PC-3 (cell line): ENCODE measurements around the gene SCGN. TPM values are rescaled to one million over a fixed set of nuclear protein-coding genes. Genes with fewer than 3 reads are reported as not detected.

Source experiments
- ATAC-seq: fragments of 200-7000 bp; cut with Tn5 transposase; 2 replicates; pipeline ENCODE4 v1.9.1; 2020; ENCODE audit warnings: mild to moderate bottlenecking, moderate library complexity
- BruUV-seq: library from RNA; stranded (reverse); fragments of 400-500 nt; replicated peaks from 2 replicates; lab custom pipeline; 2021; lab: Mats Ljungman, UMichigan
- CTCF ChIA-PET: fragments of 300-600 bp; sonication (Branson Sonifier 250); formaldehyde crosslinking; loops from one replicate; lab custom pipeline; 2022; ENCODE audit warnings: antibody characterized with exemption; lab: Charles Lee
- POLR2A ChIA-PET: fragments of 300-600 bp; sonication (Branson Sonifier 250); formaldehyde crosslinking; loops from one replicate; lab custom pipeline; 2022; ENCODE audit warnings: antibody characterized with exemption; ENCODE audit not compliant: unreplicated experiment; lab: Charles Lee
- DNase-seq: peaks from one replicate; pipeline ENCODE4 v3.0.0-alpha.2; 2015
- H2AFZ ChIP-seq: fragments of 300-600 bp; sonication (generic); 2 replicates; pipeline ENCODE4 v1.6.0; 2016; ENCODE audit warnings: antibody characterized with exemption, low read length
- H3F3A ChIP-seq: fragments of 300-600 bp; sonication (generic); one replicate; pipeline ENCODE4 v1.6.0; 2017; ENCODE audit warnings: antibody characterized with exemption, low read length, control low read depth, mild to moderate bottlenecking; ENCODE audit not compliant: unreplicated experiment
- H3K27ac ChIP-seq: fragments of 300-600 bp; sonication (generic); 2 replicates; pipeline ENCODE4 v1.5.1; 2016; ENCODE audit warnings: mild to moderate bottlenecking, low read length
- H3K27me3 ChIP-seq: fragments of 300-600 bp; sonication (generic); 2 replicates; pipeline ENCODE4 v1.6.1; 2016; ENCODE audit warnings: low read length, mixed read lengths
- H3K36me3 ChIP-seq: fragments of 300-600 bp; sonication (generic); 2 replicates; pipeline ENCODE4 v1.6.1; 2016; ENCODE audit warnings: low read depth, mixed run types, low read length, mixed read lengths
- H3K4me1 ChIP-seq: fragments of 300-600 bp; sonication (generic); 2 replicates; pipeline ENCODE4 v1.5.1; 2016; ENCODE audit warnings: low read length; ENCODE audit not compliant: insufficient read depth
- H3K4me2 ChIP-seq: fragments of 300-600 bp; sonication (generic); 2 replicates; pipeline ENCODE4 v1.6.0; 2016; ENCODE audit warnings: low read length
- H3K4me3 ChIP-seq: fragments of 300-600 bp; sonication (generic); 2 replicates; pipeline ENCODE4 v1.5.1; 2016; ENCODE audit warnings: mild to moderate bottlenecking, low read length, mixed read lengths
- H3K79me2 ChIP-seq: fragments of 300-600 bp; sonication (generic); 2 replicates; pipeline ENCODE4 v1.6.1; 2017; ENCODE audit warnings: low read length, mixed read lengths
- H3K9ac ChIP-seq: fragments of 300-600 bp; sonication (generic); 2 replicates; pipeline ENCODE4 v1.6.0; 2016; ENCODE audit warnings: mild to moderate bottlenecking, low read length
- H3K9me2 ChIP-seq: fragments of 300-600 bp; sonication (generic); replicated peaks from 2 replicates; pipeline ENCODE4 v1.6.1; 2016; ENCODE audit warnings: mixed run types, low read length, mixed read lengths
- H3K9me3 ChIP-seq: fragments of 300-600 bp; sonication (generic); 2 replicates; pipeline ENCODE4 v1.6.1; 2016; ENCODE audit warnings: low read length, mixed read lengths
- H4K20me1 ChIP-seq: fragments of 300-600 bp; sonication (generic); 2 replicates; pipeline ENCODE4 v1.6.1; 2016; ENCODE audit warnings: low read length, mixed read lengths
- EZH2 ChIP-seq: fragments of 300-600 bp; sonication (generic); IDR thresholded peaks from one replicate; pipeline ENCODE4 v1.6.1; 2017; ENCODE audit warnings: antibody characterized with exemption, mild to moderate bottlenecking, low read length; ENCODE audit not compliant: unreplicated experiment
- EZH2phosphoT487 ChIP-seq: fragments of 300-600 bp; sonication (generic); IDR thresholded peaks from 2 replicates; pipeline ENCODE4 v1.6.1; 2018; ENCODE audit warnings: mild to moderate bottlenecking, antibody characterized with exemption, low read length, borderline replicate concordance
- intact Hi-C: fragments of 100-400 bp; cut with micrococcal nuclease; formaldehyde crosslinking; loops from 2 replicates; pipeline ENCODE4 v1.9.0; 2023
- total RNA-seq: library from RNA; depleted of rRNA; stranded (reverse); fragments of >200 nt; gene quantifications from 2 replicates; pipeline ENCODE4 v1.2.3, GENCODE V29; 2014
- TF ChIP-seq, protein P1 (sequence below): fragments of 300-600 bp; sonication (generic); conservative IDR thresholded peaks from 2 replicates; pipeline ENCODE4 v1.5.1; 2017; ENCODE audit warnings: antibody characterized with exemption, low read depth, mild to moderate bottlenecking, low read length

Gene SCGN
- total RNA-seq, 1 experiment from 2014 or later, result not detected

DNA sequence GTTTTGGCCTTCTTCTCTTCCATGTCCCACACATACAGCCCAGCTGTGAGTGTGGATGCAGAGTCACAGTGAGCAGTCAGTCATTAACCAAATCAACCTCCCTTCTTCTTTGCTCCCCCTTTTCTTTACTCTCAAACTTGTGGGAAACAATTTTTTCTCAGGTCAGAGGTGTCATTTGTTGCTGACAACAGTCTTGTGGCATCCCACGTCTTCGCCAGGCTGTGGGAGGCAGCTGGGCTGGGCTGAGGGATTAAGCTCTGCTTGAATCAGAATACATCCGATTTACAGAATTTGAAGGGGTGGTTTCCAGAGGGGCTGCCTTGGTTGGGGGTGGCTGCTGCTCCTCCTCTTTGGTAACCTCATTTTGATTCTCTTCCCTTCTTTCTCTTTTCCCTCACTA is 40.5 kb downstream of the SCGN start:
- POLR2A ChIA-PET, result no interaction called here
- no peak overlapping the region for H2AFZ ChIP-seq
- H3K4me1 ChIP-seq, result 0 out of 2 replicates have a peak, but pooled peaks cover 4% of the 10 kb centered on the region
- BruUV-seq, result no TSS peak
- no peaks in the 10 kb centered on the region for H3K9me3 ChIP-seq
- no peak overlapping the region for H3K4me3 ChIP-seq
- H3K9ac ChIP-seq, result no peak overlapping the region
- H3K9me2 ChIP-seq, result no peaks in the 10 kb centered on the region
- intact Hi-C loops, result no loop called here
- DNase-seq (no peak), ATAC-seq (no peak)
- H3K27ac ChIP-seq, result no peak overlapping the region
- H3K79me2 ChIP-seq, result no peaks in the 10 kb centered on the region
- no peak overlapping the region for H3K4me2 ChIP-seq
- CTCF ChIA-PET, result no interaction called here
- no peaks in the 10 kb centered on the region for H4K20me1 ChIP-seq
- H3K36me3 ChIP-seq, result no peaks in the 10 kb centered on the region
- peaks cover 67% of the 10 kb centered on the region for H3K27me3 ChIP-seq
- TF ChIP-seq EZH2phosphoT487 (no peak), EZH2 (no peak)
- TF ChIP-seq, protein P1, sequence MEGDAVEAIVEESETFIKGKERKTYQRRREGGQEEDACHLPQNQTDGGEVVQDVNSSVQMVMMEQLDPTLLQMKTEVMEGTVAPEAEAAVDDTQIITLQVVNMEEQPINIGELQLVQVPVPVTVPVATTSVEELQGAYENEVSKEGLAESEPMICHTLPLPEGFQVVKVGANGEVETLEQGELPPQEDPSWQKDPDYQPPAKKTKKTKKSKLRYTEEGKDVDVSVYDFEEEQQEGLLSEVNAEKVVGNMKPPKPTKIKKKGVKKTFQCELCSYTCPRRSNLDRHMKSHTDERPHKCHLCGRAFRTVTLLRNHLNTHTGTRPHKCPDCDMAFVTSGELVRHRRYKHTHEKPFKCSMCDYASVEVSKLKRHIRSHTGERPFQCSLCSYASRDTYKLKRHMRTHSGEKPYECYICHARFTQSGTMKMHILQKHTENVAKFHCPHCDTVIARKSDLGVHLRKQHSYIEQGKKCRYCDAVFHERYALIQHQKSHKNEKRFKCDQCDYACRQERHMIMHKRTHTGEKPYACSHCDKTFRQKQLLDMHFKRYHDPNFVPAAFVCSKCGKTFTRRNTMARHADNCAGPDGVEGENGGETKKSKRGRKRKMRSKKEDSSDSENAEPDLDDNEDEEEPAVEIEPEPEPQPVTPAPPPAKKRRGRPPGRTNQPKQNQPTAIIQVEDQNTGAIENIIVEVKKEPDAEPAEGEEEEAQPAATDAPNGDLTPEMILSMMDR, result no peak
- H3F3A ChIP-seq, result no peaks in the 10 kb centered on the region

DNA sequence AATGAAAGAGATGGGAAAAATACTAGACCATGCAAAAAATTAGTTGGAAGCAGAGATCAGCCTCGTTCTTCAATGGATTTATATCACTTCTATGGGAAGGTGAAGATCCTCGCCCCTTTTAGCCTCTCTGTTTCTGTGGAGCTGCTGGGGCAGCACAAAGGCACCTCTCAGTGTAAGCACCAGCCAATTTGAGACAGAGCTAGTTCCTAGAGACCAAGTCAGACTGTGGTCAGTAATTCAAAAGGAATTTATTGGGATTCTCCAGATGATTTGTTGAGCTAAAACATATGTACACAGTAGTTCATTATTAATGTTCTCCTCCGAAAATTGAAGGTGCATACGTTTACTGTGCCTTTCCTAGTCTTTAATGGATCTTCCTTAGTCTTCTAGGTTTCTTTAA is 42.4 kb downstream of the SCGN start:
- no TSS peak for BruUV-seq
- no peaks in the 10 kb centered on the region for H3F3A ChIP-seq
- DNase-seq (peak; percentile 25), ATAC-seq (peak; percentile 51)
- no peaks in the 10 kb centered on the region for H3K79me2 ChIP-seq
- CTCF ChIA-PET, result interaction anchor here (0.7 kb wide), 1 partner anchor 52 kb away, joined by 3 read pairs; no protein-coding TSS in a partner anchor
- no peak overlapping the region for H3K4me3 ChIP-seq
- no peaks in the 10 kb centered on the region for H3K9me2 ChIP-seq
- no peaks in the 10 kb centered on the region for H4K20me1 ChIP-seq
- no peak overlapping the region for H3K9ac ChIP-seq
- H3K4me2 ChIP-seq, result no peak overlapping the region
- H3K4me1 ChIP-seq, result 0 out of 2 replicates have a peak, but pooled peaks cover 4% of the 10 kb centered on the region
- H3K27me3 ChIP-seq, result peaks cover 61% of the 10 kb centered on the region
- no peaks in the 10 kb centered on the region for H3K36me3 ChIP-seq
- intact Hi-C loops, result no loop called here
- no peak overlapping the region for H2AFZ ChIP-seq
- no peak overlapping the region for H3K27ac ChIP-seq
- TF ChIP-seq, protein P1, result no peak
- TF ChIP-seq EZH2phosphoT487, result no peak
- no peak for TF ChIP-seq EZH2
- no peaks in the 10 kb centered on the region for H3K9me3 ChIP-seq
- POLR2A ChIA-PET, result no interaction called here

DNA sequence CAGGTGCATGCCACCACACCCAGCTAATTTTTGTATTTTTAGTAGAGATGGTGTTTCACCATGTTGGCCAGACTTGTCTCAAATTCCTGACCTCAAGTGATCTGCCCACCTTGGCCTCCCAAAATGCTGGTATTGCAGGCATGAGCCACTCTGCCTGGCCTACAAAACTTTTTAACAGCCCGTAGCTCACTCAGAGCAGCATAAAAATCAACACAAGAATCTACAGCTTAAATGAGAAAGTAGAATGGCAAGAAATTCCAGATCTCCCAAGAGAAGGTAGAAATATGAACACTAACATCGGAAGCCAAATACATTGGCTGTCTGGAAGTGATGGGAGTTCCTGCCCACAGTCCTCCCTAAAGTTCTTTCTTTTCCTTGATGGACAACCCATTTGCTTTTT is 43.7 kb downstream of the SCGN start:
- Histone ChIP-seq H3K9me3 (no peaks in the 10 kb centered on the region), H3K9me2 (no peaks in the 10 kb centered on the region), H3F3A (no peaks in the 10 kb centered on the region), H3K4me1 (0 out of 2 replicates have a peak, but pooled peaks cover 4% of the 10 kb centered on the region), H3K27ac (no peak overlapping the region), H3K27me3 (peaks cover 54% of the 10 kb centered on the region), H2AFZ (no peak overlapping the region), H3K79me2 (no peaks in the 10 kb centered on the region), H3K4me2 (no peak overlapping the region), H3K4me3 (no peak overlapping the region), H3K9ac (no peak overlapping the region), H3K36me3 (no peaks in the 10 kb centered on the region), H4K20me1 (no peaks in the 10 kb centered on the region)
- intact Hi-C loops, result no loop called here
- POLR2A ChIA-PET, result no interaction called here
- TF ChIP-seq EZH2phosphoT487 (no peak), EZH2 (no peak)
- TF ChIP-seq, protein P1, result no peak
- ATAC-seq, result no peak
- no TSS peak for BruUV-seq
- DNase-seq, result no peak
- CTCF ChIA-PET, result no interaction called here
